HG03095 (cell line): Measurements from ENCODE around the gene DOCK2.
"Not testable (repeated sequence)": the region's sequence is repeated elsewhere in the genome, so short reads cannot be mapped to it uniquely, and the experiment has no call there.

Experiments used
- ATAC-seq: cut with Tn5 transposase; IDR thresholded peaks from one replicate; pipeline ENCODE4 v1.9.1; 2021; ENCODE audit warnings: moderate library complexity; ENCODE audit not compliant: unreplicated experiment

Gene DOCK2

DNA sequence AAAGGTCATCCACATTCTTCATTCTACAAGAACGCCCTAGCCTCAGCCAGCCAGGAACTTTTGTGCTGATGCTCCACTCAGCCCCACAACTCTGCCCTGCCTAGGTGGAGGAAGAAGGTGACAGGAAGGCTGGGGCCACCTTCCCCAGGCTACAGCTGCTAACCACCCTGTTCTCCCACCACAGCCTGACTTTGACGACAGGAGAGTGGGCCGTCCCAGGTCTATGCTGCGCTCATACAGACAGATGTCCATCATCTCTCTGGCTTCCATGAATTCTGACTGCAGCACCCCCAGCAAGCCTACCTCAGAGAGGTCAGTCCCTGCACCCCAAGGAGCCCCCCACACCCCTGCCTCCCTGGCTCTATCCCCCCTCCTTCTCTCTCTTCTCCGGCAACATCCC lies 440.5 kb downstream of the DOCK2 start:
- no peak for ATAC-seq

DNA sequence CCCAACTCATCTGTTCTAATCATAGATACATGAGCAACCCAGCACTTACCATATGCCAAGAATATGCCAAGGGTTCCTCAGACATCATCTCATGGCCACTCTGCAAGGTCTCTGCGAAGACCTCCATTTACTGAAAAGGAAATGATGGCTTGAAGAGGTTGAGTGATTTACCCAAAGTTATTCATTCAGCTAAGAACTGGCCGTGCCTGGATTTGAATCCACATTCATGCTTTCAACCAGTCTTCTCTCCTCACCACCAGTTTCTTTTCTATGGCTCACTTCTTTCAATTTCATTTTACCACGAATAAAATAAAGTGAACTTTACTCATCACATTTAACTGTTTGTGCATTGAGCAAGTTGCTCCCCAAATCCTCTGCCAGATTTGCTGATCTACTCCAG lies 441.4 kb downstream of the DOCK2 start:
- ATAC-seq, result no peak

DNA sequence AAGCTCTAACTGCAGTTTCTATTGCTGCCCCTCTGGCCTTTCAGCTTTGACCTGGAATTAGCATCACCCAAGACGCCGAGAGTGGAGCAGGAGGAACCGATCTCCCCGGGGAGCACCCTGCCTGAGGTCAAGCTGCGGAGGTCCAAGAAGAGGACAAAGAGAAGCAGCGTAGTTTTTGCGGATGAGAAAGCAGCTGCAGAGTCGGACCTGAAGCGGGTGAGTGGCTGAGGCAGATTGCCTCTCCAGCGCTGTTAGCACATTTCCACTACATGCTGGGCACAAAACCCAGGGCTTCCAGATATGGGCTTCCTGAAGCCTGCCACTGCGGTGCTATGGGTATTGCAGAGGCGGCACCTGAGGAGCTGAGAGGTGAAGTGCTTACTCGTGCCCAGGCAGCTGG lies 441.9 kb downstream of the DOCK2 start:
- no peak for ATAC-seq

DNA sequence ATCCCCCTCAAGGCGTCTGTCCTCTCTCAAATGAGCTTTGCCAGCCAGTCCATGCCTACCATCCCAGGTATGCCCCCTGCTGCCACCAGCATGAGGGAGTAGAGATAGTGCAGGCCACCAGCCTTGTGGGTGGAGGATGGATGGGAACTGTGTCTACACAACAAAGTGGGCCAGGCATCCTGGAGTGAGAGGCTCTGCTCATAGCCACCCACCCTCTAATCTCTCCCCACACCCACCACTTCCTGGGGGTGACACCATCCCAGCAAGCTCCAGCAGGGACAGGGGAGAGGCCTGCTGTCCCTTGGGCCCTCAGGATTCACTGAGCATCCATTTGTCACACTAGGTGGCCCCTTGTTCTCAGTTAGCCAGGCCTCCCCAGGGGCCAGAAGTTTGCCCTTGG lies 443.1 kb downstream of the DOCK2 start:
- no peak for ATAC-seq

DNA sequence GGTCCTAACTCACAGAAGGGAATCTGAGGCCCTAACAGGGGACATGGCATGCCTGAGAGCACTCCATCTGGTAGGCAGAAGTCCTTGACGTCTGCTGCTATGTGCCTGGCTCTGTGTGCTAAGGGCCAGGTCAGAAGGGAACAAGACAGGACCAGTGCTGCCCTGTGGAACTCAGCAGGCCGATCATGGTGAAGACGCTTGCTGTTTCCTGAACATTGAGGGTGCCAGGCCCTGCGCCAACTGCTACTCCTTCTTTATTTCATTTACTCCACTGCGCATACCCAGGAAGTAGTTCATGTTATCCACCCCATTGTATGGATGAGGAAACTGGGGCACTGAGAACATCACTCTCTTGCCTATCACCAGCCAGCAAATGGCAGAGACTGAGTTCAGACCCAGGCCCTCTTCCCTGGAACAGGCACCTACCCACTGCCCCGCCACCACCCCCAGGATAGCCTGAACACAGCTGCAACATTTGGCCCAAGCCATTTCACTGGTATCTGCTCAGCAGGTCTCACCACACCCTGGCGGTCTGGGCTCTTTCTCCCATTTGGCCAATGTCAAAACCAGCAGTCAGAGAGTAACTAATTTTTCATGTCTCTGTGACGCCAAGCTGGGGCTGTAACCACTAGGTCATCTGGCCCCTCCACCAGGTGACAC lies 443.8 kb downstream of the DOCK2 start:
- ATAC-seq, result no peak

DNA sequence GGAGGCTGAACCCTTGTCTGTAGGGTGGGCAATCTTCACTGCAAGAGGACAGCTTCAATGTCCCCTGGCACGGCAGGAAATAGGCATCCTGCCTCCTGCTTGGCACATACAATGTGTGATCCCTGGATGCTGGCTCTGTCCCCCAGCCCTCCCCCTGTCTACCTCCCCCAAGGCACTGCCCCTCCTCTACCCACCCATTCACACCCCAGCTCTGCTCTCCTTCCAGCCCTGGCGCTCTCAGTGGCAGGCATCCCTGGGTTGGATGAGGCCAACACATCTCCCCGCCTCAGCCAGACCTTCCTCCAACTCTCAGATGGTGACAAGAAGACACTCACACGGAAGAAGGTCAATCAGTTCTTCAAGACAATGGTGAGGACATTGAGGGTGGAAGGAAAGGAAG lies 444.5 kb downstream of the DOCK2 start:
- no peak for ATAC-seq

DNA sequence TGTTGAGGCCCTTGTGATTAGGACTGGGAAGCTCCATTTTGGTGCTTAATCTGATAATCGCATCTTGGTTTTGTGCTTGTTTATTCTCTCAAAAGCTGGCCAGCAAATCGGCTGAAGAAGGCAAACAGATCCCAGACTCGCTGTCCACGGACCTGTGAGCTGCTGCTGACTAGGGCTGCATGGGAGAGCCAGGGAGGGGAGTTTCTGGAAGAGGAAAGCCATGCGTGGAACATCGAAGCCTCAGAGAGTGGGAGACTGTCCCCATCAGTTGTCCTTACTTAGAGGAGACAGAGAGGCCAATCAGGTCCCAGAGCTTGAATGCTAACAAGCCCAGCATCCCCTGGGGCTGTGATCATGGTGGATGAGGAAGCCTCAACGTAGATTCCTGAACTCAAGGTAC lies 445.6 kb downstream of the DOCK2 start:
- ATAC-seq, result no peak

DNA sequence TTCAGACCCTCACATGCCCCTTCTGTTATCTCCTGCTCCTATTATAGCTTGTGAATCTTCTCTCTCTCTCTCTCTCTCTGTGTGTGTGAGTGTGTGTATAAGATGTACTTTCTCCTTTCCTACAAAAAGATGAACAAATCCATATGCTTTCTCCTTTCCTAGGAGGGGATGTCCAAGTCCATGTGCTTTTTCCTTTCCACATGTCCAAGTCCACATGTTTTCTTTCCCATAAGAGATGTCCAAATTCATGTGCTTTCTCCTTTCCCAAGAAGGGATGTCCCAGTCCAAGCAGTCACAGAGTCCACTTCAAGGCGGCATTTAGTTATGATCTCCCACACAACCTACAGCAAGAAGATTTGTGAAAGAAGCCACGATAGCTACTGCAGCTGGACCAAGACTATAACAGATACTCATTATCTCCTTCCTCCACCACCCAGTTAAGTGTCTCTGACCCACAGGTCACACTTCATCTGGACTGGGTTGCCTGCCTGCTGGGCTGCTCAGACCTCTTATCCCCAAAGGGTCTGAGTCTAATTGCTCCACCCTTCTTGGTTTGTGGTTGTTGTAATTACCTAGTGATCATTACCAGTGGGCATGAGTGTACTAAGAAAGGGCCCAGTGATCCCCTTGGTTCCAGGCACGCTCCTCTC lies 450.2 kb downstream of the DOCK2 start:
- ATAC-seq, result no peak

DNA sequence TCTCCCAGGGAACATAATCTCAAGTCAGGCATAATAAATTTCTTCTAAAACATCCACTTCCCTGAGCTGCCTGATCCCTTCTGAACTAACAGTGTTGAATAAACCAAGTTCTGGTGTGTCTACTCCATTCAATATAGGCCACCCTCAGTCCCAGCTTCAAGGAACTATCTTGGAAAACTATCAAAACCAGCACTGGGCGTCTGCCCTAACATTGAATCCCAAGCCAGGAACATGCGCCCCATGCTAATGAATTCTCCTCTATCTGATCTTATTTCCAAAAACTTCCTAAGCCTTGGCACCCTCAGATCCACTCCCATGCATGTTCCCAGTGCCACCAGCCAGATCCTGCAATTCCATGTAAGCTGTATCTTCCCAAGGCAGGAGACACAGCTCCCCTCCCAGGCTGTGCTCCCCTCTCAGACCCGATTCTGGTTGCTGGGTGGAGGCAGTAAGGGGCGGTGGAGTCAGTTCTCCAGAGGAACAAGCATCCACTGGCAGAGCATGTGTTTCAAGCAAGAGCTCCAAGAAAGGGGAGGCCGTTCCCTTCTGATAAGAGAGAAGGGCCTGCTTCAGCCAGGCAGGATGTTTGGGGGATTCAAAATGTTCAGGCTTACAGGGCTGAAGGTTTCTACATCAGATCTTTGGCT lies 455.5 kb downstream of the DOCK2 start:
- ATAC-seq, result no peak

DNA sequence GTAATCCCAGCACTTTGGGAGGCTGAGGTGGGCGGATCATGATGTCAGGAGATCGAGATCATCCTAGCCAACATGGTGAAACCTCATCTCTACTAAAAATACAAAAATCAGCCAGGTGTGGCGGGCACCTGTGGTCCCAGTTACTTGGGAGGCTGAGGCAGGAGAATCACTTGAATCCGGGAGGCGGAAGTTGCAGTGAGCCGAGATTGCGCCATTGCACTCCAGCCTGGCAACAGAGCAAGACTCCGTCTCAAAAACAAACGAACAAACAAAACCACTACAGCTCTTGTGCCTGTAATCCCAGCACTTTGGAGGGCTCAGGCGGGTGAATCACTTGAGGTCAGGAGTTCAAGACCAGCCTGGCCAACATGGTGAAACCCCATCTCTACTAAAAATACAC lies 457.3 kb downstream of the DOCK2 start:
- ATAC-seq, result not testable (repeated sequence)

DNA sequence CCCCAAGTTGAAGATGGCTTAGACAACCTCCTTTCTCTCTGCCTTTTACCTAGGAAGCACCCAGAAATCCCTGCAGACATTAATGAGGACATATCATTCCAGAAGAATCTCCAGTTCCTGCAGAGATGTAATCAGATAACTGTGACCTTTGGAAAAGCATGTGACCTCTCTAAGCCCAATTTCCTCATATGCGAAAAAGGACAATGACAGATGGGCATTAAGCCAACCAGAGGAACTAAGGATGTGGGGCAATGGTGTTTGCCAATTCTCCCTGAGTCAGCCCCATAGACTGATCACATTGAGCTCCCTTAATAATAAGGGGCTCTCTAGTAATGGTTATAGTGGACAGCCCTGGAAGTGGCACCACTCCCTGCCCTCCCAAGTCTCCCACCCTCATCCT lies 458.6 kb downstream of the DOCK2 start:
- no peak for ATAC-seq

DNA sequence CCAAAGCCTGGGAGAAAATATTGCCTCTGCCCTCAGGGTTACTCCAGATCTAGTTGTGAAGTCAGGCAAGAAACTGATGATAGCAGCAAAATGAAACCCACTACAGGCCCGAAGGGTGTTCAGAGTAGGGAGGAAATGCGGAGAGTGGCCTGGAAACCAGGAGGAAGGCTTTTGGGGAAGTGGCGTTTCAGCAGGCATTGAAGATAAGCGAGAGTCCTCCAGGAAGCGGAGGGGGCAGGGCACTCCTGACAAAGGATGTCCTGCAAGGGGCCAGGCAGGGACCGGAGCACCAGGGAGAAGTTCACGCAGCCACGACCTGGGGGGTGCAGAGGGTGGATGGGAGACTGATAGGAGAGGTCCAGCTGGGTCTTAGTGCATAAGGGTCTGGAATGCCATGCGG lies 460.9 kb downstream of the DOCK2 start:
- no peak for ATAC-seq

DNA sequence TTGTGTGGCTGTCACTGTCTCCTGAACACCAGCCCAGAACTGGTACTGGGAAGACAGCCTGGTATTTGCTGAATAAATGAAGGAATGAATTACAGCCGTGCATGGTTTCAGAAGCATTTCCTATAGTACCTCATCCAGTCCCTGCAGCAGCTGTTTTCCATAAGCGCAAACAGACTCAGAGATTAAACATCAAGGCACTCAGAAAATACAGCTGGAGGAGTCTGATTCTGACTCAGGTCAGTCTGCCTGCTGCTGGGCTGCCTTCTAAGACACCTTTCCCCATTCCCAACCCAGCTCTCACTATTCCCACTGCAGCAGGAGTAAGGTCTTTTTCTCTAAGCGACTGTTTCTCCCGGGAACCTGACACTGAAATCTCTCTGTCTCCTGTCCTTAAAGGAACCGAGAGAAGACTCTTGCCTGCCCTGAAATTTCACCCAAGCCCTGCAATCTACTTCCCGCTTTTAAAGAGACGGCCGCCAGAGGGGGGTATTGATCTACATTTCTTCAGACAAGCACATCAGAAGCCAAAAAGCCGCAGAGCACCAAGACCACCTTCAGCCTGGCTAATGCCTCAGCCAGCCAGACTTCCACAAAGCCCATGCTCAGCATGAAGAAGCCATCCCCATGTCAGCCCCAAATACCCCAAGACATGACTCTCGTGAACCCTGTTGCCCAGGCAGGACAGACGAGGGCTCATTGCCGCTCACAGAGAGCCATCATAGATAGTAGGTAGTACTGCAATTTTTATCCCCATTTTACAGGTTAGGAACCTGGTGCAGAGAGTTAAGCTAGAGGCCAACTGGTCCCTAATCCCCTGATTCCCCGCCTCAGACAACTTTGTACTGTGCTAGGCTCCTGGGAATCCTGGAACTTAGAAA lies 463.2 kb downstream of the DOCK2 start:
- no peak for ATAC-seq

DNA sequence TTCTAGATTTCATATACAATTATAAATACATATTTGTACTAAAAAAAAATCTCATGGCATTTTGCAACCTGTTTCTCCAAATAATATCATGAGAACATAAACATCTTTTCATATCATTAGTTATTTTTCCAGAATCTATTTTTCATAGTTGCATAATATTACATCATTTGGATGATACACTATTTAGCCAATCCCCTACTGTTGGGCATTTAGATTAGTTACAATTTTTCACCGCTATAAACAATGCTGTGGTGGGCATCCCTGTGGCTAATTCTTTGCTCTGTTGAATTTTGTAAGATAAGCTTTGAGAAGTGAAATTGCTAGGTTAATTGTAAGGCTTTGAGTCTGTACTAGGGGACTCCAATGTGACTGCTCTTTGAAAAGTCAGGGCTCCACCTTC lies 466.4 kb downstream of the DOCK2 start:
- ATAC-seq, result no peak

DNA sequence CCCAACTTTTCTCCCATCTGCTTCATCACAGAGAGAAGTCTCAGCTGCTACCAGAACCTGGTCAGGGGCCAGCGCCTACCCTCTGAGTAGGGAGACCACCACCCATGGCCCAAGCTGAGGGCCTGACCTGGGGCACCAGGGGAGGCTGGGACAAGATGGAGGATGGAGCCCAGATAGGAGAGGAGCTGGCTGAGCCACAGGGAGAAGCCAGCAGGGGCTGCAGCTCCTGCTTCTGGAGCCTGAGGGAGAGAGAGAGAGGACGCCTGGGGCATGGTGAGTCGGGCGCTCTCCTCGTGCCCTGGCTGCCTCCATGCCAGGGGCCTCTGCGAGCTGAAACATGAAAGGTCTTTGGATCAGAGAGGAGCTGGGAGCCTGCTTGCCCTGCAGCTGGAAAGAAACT lies 467.2 kb downstream of the DOCK2 start:
- no peak for ATAC-seq

DNA sequence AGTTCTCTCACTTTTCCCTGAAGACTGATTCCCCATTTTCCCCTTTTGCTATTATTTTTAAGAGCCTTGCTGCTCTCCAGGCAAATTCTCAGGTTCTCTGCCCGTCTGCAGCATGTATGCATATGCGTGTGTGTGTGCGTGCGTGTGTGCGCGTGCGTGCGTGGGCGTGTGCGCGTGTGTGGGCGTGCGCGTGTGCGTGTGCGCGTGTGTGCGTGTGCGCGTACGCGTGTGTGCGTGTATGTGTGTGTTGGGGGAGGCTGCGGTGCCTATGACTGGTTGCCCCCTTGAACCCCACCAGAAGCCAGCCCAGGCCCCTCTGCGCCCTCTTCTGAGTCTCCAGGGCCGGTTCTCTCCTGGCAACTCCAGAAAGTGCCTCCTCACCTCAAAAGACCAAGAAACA lies 467.6 kb downstream of the DOCK2 start:
- ATAC-seq, result no peak

DNA sequence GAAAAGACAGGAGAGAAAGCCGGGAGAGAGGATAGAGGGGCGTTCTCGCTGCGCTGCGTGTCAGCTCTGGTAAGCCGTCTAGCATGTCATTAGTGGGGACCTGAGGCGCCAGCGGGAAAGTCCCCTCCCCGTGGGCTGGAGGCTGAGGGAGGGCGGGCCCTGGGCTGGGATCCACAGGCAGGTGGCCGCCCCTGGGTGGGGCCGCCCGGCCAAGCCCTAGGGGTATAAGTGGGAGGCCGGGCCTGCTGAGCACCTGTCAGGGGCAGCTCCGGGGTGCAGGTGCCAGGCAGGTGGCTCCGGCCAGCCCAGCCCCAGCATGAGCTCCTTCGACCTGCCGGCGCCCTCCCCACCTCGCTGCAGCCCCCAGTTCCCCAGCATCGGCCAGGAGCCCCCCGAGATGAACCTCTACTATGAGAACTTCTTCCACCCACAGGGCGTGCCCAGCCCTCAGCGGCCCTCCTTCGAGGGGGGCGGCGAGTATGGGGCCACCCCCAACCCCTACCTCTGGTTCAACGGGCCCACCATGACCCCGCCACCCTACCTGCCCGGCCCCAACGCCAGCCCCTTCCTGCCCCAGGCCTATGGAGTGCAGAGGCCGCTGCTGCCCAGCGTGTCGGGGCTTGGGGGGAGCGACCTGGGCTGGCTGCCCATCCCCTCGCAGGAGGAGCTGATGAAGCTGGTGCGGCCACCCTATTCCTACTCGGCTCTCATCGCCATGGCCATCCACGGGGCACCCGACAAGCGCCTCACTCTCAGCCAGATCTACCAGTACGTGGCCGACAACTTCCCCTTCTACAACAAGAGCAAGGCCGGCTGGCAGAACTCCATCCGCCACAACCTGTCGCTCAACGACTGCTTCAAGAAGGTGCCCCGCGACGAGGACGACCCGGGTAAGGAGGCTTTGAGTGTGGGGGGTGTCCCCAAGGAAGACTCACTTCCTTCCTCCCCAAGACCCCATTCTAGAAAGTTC lies 468.9 kb downstream of the DOCK2 start, which contains the start of gene FOXI1:
TSS of gene FOXI1 (plus strand) at position 256 of the 970 bp plus-strand sequence. CDS start at position 317, 61 bp downstream.
- no peak for ATAC-seq

DNA sequence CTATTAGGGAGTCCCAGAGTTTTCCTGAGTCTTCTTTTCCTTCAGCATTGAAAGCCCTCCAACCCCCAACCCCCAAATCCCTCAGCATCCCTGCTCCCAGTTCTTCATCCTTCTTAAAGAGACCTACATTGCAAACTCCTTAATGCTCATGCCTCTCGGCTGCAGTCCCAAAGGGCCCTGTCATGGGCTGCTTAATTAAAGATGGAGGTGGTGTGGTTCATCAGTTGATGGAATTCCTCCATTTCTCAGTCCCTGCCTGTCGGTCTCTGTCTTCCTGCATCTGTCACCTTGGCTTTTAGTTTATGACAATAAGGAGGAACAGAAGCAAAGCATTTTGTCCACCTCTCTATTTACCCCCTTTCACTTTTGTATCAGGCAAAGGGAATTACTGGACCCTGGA lies 470.6 kb downstream of the DOCK2 start:
- ATAC-seq, result no peak

DNA sequence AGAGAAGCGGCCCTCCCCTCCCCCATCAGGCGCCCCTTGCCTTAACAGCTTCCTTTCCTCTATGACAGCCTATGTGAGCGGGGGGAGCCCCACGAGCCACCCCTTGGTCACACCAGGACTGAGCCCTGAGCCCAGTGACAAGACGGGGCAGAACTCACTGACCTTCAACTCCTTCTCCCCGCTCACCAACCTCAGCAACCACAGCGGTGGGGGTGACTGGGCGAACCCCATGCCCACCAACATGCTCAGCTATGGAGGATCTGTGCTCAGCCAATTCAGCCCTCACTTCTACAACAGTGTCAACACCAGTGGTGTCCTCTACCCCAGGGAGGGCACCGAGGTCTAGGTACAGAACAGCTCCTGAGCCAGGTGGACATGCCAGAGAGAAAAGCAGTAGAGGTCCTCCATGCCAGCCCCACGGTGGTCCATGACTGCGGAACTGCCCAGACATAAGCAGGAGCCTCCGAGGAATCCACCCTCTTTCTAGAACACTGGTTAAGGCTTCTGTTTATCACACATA lies 471.3 kb downstream of the DOCK2 start:
- ATAC-seq, result no peak
